Sigmoid colon (tissue), 4 donors: Measurements from ENCODE around the gene CTNS.

Source experiments
- EP300 ChIP-seq, 4 donors: sonication (generic); formaldehyde crosslinking; IDR thresholded peaks; one replicate each; pipeline ENCODE4 v1.6.1; 2017; ENCODE audit warnings: antibody characterized with exemption in 4 of 4
- POLR2A ChIP-seq, 2 donors: fragments of 450-650 bp; IDR thresholded peaks; one replicate each; pipeline ENCODE4 v1.6.1; 2016; ENCODE audit warnings: antibody characterized with exemption in 2 of 2, mild to moderate bottlenecking in 2 of 2, moderate library complexity in 2 of 2
- POLR2AphosphoS5 ChIP-seq, 4 donors: sonication (generic); formaldehyde crosslinking; IDR thresholded peaks; one replicate each; pipeline ENCODE4 v1.6.1; 2017; ENCODE audit warnings: antibody characterized with exemption in 4 of 4
- TF ChIP-seq, protein P1 (sequence below), 4 experiments: fragments of 450-650 bp in 3 of 4; fragments of 200-600 bp in 1 of 4; IDR thresholded peaks; one replicate each; pipeline ENCODE4 v1.5.1; 2016 to 2019; ENCODE audit warnings: antibody characterized with exemption in 4 of 4, mild to moderate bottlenecking in 3 of 4, moderate library complexity in 2 of 4

DNA sequence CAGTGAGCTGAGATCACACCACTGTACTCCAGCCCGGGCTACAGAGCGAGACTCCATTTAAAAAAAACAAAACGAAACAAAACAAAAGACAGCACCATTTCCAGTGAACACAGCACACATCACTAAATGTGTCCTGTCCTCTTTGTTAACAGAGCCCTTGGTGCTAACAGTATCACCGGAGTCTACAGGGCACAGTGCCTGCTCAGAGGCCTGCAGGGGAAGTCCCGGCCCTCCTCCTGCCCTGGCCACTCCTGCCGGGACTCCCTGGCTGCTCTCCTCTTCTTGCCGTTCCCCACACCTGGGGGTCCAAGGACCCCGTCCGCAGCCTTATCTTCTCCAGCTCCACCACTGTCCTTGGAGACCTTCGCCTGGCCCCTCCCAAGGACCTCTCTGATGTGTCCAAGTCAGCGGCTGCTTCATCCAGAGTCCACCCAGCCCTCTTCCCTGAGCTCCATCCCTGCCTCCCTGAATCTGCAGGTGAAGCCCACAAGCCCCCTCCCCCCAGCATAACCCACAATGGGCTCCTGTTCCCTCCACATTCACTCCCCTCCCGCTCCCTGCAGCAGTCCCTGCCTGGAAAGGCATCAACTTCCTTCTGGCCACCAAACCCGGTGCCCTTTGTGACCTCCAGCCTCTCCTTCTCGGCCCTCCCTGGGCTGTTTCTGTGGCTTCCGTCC is 35.9 kb upstream of the CTNS start:
- TF ChIP-seq POLR2A (IDR thresholded peaks at IDR 0.05) (no peak), POLR2AphosphoS5 (IDR thresholded peaks at IDR 0.05) (no peak), EP300 (IDR thresholded peaks at IDR 0.05) (no peak)
- TF ChIP-seq, protein P1, sequence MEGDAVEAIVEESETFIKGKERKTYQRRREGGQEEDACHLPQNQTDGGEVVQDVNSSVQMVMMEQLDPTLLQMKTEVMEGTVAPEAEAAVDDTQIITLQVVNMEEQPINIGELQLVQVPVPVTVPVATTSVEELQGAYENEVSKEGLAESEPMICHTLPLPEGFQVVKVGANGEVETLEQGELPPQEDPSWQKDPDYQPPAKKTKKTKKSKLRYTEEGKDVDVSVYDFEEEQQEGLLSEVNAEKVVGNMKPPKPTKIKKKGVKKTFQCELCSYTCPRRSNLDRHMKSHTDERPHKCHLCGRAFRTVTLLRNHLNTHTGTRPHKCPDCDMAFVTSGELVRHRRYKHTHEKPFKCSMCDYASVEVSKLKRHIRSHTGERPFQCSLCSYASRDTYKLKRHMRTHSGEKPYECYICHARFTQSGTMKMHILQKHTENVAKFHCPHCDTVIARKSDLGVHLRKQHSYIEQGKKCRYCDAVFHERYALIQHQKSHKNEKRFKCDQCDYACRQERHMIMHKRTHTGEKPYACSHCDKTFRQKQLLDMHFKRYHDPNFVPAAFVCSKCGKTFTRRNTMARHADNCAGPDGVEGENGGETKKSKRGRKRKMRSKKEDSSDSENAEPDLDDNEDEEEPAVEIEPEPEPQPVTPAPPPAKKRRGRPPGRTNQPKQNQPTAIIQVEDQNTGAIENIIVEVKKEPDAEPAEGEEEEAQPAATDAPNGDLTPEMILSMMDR (IDR thresholded peaks at IDR 0.05), result no peak
